GM21619 (cell line): Measurements from ENCODE around the gene IRF6.

ENCODE experiments used
- ATAC-seq: cut with Tn5 transposase; IDR thresholded peaks from one replicate; pipeline ENCODE4 v1.9.1; 2021; ENCODE audit not compliant: unreplicated experiment

The IRF6 gene

GRCh38 chr1:209761011-209761635, 44.8 kb downstream of the IRF6 start:
- ATAC-seq: no peak

- no peak for ATAC-seq
These were observed 46.0 kb downstream of the IRF6 start for GRCh38 chr1:209759829-209760359.

- ATAC-seq: no peak
These were observed 47.5 kb downstream of the IRF6 start for GRCh38 chr1:209758400-209758799.

DNA sequence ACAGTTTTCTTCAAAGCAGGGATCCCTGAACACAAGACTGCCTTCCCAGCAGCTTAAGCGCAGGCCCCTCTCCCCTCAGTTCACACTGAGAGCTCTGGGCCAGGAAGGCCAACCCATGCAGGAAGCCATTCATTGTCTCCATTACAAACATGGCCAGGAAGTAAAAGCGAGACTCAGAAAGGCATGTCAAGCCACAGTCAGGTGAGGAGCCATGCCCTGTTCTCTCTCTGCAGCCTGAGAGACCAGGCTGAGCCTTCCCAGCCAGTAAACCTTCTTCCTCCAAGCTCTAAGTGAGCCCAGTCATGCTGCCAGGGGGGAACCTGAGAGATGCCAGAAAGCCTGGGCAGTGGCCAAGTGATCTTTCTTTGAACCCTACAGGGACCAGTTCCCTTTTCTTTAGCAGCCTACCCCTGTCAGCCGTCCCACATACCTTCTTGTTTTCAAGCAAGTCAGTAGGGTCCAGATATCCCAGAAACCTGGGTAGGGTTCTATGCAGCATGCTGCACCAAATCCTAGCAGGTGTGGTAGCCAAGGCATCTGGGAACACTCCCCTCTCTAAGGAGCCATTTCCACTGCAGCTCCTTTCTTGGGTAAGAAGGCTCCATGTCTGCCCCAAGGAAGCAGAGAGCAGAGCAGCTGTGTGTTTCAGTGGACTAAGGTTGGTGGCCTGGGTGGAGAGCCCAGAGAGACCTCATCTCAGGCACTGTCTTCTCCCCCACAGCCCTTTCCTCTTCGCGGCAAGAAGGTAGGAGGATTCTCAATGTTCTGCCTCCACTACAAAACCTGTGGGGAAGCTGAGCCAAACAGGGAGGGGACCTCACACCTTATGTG, 49.1 kb downstream of the IRF6 start:
- ATAC-seq: peak; percentile 21

- ATAC-seq: peak; percentile 71
These were observed 49.9 kb downstream of the IRF6 start, which contains the start of gene TRAF3IP3 for GRCh38 chr1:209755926-209756614. Gene TRAF3IP3 (plus strand): TSS chr1:209756053. CDS start chr1:209760040, 3,987 bp downstream.

GRCh38 chr1:209755256-209755655, 50.7 kb downstream of the IRF6 start:
- no peak for ATAC-seq

DNA sequence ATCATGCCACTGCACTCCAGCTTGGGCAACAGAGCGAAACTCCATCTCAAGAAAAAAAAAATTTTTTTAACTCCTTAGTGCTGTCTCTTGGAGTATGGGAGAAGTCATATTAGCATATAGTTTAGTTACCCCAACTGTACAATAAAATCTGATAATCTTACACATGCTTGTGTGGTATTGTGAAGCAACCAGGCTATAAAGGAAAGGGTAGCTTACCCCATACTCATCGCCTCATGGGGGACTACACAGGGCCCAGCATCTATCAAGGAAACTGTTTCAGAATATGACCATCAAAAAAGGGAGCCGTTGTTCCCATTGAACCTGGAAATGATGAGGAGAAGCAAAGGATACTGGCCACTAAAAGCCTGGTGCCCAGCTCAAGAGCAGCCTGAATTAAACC, 53.1 kb downstream of the IRF6 start:
- no peak for ATAC-seq

DNA sequence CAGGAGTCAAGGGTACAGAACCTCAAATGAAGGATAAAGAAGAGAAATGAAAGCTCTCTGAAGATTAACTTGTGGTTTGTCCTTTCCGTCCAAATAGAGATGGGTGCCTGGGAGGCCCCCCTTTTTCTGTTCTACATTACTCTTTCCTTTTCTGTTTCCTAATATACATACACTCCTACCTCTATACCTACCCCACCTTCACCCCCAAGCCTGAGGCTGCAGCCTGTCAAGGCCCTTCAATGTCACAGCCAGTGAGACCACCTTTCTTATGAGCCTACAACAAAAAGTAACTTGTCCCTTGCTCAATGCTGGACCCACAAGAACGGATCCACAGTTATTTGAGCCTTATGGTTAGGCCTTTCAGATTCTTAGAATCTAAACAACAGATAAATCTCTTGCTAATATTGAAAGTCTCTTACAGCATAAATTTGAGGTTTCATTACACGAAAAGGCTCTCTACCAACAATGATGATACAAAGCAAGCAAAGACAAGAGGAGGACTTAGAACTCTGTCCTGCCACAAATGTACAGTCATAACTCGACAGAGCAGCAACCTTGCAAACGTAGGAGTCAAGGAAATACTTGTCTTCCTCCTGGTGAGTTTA, 54.2 kb downstream of the IRF6 start:
- ATAC-seq: peak; percentile 43

GRCh38 chr1:209749670-209750323, 56.1 kb downstream of the IRF6 start:
- no peak for ATAC-seq

- ATAC-seq: no peak
These were observed 56.7 kb downstream of the IRF6 start for GRCh38 chr1:209749205-209749604.

- ATAC-seq: no peak
These were observed 57.3 kb downstream of the IRF6 start for GRCh38 chr1:209748620-209749019.

DNA sequence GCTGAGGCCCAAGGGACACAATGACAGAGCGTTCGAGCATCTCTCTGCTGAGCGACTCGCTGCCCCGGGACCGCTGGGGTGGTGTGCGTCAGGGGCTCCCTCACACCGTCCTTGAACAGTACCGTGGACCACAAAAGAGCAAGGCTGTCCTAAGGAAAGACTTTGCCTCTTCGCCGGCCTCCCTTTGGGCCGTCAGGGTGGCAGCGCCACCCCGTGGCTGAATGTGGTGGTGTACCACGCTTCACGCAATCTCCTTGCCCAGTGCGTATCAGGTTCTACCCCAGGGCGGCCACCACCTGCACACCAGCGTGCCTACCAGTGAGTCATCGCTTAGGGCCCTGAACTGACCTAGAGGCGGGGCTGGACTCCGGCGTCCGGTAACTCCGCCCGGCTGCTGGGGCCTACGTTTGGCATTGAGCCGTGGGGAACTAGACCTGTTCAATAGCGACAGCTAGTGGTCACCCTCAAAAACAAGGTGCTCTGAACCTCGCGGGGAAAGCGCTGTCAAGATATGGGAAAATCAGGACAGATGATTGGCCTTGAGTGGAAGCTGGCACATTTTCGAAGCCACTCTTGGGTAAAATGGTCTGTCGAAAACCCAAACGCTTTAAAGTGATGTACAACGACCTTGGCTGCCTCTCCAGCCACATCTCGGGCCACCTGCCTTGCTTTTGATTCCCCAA, 58.2 kb downstream of the IRF6 start:
- peak; percentile 72 for ATAC-seq

GRCh38 chr1:209746451-209747165, 59.3 kb downstream of the IRF6 start:
- ATAC-seq: no peak

DNA sequence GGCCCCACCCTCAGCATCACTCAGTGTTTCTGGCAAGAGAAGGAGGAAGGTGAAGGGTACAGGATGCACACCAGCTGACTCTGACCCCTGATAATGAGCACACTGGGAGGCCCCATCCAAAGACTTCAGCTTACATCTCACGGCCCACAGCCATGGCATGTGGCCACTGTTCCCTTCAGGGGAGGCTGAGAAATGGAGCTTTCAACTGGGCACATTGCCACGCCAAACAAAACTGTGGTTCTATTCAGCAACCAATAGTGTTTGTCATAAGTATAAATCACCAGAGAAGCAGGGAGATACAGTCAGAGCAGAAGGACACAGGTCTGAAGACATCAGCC, 62.8 kb downstream of the IRF6 start:
- no peak for ATAC-seq

DNA sequence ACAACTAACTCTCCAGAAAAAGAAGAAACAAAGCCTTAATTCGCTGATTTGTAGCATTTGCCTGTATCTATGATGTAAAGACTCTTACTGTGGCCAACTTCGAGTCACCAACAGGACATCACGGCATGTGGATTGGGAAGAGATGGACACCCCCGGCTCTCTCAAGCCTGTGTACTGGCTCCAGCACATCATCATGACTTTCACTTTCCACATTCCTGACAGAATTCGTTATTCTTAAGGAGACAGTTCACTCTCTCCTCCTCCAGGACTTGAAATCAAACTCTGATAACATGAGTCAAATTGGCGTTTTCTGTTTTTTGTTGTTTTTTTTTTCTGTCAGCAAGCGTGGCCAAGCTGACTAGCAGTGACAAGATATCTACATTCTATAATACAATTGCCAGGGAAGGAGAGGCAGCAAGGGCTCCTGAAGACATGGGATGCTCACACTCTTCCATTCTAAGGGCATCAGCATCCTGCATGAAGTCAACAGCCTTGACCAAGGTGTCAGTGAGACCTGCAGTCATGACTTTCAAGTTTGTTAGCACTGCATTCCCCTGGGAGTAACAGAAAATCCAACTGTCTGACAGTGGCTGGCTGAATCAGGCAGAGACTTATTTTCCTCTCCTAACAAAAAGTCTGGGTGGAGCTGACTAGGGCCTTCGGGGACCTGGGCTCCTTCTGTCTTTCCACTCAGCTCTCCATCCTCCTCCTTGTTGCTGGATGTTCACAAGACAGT, 63.4 kb downstream of the IRF6 start:
- no peak for ATAC-seq

DNA sequence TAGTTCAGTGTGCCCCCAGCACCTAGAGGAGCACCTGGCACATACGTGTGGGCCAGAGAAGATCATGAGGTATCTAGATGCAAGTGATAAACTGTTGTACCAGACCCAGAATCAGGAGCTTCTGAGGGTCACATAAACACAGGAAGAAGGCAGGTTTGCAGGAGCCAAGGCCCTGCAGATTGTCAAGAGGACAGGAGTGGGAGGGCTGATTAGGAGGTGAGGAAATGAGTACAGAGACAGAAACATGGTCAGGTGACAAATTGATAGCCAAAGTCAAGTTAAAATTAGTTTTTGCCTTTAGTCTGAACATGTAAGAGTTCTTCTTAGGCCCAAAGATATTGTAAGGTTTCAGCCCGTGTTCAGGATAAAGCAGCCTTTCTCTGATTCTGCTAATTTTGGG, 64.1 kb downstream of the IRF6 start:
- no peak for ATAC-seq

DNA sequence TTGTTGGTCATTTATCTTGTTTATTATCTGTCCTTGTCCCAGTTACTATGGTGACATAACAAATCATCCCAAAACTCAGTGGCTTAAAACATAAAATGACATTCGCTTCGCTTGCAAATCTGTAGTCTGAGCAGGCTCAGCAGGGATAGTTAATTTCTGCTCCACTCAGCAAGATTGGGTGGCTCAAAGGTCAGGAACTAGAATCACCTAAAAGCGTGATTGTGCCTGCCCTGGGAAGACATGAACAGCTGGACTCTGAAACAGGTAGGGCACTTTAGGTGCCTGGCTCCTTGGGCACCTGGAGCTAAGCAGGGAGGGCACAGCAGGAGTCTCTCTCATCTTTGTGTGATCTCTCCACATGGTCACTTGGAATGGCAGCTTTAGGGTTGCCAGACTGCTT, 64.7 kb downstream of the IRF6 start:
- no peak for ATAC-seq

DNA sequence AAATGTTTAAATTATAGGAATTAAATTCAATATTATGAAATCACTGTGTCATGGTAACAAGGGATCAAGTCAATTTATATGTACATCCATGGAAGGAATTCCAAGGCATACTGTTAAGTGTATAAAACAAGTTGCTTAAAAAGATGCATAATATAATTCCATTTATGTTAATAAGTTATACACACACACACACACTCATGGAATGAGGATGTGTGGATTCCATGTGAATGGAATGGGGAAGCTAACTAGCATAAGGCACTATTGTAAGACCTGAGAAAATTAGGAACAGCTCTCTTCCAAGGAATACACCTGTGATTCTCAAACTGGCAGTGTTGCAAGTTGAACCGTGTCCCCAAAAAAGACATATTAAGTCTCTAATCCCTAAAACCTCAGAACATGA, 67.7 kb downstream of the IRF6 start:
- ATAC-seq: no peak

DNA sequence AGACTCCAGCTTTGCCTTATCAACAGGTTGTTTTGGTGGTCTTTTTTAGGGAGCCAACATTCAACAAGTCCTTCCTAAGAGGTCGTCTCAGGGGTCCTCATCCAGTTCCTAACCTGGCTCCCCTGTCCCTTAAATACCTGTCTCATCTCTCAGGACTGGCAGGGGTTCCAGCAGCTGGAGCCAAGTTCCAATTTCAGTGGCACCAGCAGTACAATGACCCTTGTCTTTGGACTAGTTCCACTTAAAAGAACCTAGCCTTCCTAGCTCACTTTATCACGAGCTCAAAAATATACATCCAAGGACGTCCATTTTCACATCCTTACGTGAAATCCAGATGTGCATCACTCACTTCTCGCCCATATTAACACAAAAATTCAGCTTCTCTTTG, 68.8 kb downstream of the IRF6 start:
- ATAC-seq: no peak
